Activated CD8-positive, alpha-beta memory T cell treated with anti-CD3 and anti-CD28 coated beads, Interleukin-2, amount 50 U/mL, for 24 hours (primary cell): ENCODE measurements around the gene SSC5D.

ENCODE experiments used
- DNase-seq: peaks from one replicate; pipeline ENCODE4 v3.0.0-alpha.2; 2020; ENCODE audit errors: extremely low read depth

Gene SSC5D

GRCh38 chr19:55455576-55456235, 32.5 kb upstream of the SSC5D start:
- DNase-seq: no peak

DNA sequence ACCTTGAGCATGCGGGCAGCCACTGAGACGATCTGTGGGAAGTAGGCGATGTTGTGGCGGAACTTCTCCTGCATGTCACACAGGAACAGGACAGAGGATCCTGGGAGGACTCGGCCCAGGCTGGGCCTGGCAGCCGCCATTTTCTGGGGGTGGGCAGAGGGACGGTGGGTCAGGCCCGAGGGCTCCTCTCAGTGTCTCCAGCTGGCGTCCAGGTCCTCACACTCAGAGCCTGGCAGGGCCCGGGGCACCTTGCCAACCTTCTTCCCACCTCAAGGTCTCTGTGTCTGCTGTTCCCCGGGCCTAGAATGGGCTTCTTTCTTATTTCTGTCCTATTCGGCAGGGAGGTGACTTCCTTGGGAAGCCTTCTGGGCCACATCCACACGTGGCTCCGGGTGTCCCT, 31.9 kb upstream of the SSC5D start:
- no peak for DNase-seq

- DNase-seq: no peak
These were observed 30.4 kb upstream of the SSC5D start for GRCh38 chr19:55457683-55458457.

DNA sequence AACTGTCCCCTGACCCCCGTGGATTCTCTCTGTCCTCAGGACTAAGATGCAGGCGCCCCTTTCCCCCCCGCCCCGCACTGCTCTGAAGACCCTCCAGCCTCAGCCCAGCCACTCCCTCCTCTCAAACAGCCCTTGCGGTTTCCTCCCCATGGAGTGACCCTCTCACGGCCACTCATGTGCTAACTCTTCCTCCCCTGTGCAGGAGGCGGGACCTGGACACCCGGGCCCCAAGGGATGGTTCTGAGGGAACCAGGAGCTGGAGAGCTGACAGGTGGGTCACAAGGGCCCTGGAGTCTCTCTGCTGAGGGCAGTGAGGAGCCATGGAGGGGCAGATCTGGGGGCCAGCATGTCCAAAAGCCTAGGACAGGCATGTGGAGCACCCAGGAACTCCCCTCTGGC, 28.7 kb upstream of the SSC5D start:
- DNase-seq: no peak

DNA sequence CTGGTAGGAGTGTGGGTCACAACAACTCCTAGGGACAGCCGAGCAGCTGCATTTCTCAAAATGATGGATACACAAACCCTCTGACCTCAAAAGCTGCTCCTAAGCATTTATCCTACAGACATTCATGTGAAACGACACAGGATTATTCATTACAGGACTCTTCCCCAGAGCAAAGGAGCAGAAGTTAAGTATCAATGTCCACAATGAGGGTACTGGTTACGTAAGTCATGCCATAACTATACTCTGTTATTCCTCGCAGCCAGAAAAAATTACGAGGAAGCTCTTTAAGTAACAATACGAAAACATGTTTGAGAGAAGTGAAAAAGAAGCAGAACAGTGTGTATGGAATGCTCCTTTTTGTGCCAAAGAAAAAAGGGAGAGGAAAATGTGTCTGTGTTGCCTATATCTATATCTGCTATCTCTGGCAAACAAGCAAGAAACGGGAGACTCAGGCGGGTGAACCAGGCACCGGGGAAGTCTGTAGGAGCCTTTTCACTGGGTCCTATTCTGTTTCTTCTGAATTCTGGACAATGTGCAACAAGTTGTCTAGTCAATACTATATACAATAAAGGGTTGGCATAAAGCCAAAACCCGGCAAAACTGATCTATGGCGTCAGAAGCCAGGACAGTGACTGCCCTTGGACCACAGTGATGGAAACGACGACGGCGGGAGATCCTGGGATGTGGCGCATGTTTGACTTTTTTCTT, 28.1 kb upstream of the SSC5D start:
- DNase-seq: no peak

DNA sequence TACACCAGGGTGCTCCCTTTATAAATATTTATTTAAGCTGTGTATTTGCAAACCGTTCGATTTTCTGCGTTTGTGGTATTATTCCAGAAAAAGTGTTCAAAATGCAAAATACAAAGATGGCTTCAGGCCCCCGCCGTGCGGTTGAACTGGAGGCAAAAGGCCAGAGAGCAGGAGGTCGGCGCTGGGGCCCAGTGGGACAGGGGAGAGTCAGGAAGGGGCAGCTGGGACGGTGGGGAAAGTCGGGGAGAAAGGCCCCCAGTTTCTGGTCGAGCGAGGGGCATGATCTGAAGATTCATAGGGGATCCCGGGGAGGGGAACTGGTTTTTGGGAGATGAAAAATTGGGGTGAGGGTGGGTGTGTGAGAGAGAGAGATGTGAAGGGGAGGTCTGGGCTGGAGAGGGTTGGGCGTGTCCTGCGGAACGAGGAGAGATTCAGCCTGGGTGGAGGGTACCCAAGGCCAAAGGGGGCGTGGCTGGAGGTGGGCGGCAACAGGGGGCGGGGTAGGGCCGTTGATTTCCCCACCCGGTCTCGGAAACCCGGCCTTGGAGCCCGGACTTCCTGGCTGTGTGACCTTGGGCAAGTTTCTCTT, 27.5 kb upstream of the SSC5D start:
- DNase-seq: no peak

DNA sequence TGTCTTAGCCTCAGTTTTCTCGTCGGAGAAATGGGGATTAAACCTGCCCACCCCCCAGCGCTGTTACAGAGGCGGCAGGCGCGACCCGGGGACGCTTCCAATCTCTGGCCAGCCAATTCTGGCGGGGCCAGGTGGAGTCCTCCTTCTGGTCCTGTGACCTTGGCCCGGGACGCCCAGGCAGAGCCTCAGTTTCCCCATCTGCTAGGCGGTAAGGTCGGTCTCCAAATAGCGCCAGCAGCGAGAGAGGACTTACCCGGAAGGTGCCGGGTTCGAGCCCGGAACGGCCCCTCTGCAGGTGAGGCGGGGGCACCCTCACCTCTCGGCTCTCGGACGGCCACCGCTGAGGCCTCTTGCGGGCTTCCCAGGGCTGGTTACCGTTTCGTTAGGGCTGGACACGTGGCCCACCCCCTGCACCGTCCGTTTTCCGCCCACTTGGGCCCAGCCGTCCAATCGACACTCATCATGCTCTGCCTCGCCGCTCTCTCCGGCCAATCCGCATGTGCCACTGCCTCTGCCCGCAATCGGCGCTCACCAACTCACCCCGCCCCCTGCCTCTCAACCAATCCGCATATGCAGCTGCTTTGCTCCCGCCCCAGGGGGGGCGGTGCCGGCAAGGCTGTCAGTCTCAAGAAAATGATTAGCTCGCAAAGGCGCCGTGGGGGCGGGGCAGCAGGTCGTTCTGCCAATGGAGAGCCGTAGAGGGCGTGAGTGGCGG, 26.8 kb upstream of the SSC5D start, which contains the start of gene ISOC2:
TSS of gene ISOC2 (minus strand) at position 384 of the 715 bp plus-strand sequence. CDS start 5,156 bp downstream, outside the sequence.
- DNase-seq: peak; percentile 100

- no peak for DNase-seq
These were observed 26.1 kb upstream of the SSC5D start for GRCh38 chr19:55461974-55462626.

DNA sequence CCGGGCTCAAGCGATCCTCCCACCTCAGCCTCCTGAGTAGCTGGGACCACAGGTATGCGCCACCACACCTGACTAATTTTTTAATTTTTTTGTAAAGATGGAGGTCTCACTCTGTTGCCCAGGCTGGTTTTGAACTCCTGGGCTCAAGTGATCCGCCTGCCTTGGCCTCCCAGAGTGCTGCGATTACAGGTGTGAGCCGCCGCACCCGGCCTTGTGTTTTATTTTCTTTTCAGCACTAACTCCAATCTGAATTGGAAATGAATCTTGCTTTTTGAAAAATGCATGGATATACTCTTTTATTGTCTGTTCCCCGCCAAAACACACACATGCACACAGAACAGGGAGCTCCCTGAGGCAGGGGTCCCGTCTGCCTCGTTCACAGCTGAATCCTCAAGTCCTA, 25.5 kb upstream of the SSC5D start:
- no peak for DNase-seq

DNA sequence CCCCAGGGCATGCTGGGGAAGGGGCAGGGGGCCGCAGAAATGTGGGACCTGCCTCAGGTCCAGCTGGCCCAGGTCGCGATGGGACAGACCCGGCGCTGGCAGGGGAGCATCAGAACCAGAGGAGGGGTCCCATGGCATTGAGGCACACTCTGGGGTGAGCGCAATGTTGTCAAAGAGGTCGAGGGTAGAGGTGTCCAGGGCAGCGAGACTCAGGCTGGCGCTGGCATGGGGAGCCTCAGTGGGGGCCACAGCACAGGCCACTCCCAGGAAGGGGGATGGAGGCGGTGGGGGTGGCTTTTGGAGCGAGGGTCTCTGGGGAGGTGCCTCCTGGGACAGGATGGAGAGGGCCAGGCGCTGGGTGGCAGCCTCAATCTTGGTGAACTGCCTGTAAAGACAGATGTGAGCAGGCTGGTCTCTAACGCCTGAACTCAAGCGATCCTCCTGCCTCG, 24.6 kb upstream of the SSC5D start:
- DNase-seq: no peak

- no peak for DNase-seq
These were observed 24.1 kb upstream of the SSC5D start for GRCh38 chr19:55464039-55464661.

- no peak for DNase-seq
These were observed 23.6 kb upstream of the SSC5D start, which contains the start of gene C19orf85 for GRCh38 chr19:55464662-55465054. Gene C19orf85 (minus strand): TSS chr19:55464751. CDS start chr19:55464554, 197 bp downstream.

GRCh38 chr19:55465460-55466240, 22.6 kb upstream of the SSC5D start:
- DNase-seq: no peak

GRCh38 chr19:55466241-55466614, 22.0 kb upstream of the SSC5D start:
- DNase-seq: no peak

GRCh38 chr19:55467236-55468053, 20.8 kb upstream of the SSC5D start:
- no peak for DNase-seq

DNA sequence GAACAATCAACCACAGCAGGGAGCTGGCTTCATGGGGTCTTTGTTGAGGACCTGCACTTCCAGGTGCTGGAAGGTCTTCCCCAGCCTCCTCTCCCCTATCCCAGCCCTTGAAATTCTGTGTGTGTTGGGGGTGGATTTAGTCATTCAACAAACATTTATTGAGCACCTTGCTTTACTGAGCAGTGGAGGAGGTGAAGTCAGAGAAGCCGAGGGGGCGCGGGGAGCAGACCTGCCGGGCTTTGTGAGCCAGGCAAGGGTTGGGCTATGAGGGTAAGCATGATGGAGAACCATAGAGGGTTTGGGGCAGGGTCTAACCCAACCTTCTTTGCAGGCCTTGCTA, 20.2 kb upstream of the SSC5D start:
- DNase-seq: no peak

- DNase-seq: no peak
These were observed 17.0 kb upstream of the SSC5D start for GRCh38 chr19:55471266-55471665.

DNA sequence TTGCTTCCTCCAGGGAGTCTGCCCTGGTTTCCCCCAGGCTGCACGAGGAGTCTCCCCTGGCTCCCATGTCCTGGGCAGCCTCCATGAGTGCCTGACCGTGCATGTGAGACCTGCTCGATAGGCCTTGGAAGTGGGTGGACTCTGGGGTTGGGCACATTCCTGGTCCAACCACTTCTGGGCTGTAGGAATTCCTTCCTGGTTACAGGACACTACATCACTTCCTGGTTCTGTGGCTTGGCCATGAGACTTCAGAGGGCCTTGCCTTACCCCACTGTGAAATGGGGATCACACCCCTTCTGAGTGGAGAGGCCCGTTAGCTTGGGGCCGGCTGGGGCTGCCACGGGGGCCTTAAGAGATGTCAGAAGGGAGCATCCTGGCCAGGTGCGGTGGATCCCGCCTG, 15.8 kb upstream of the SSC5D start:
- no peak for DNase-seq
